ENCODE data around the gene ETS2. TPM values are rescaled to one million over a fixed set of nuclear protein-coding genes. Genes with fewer than 3 reads are reported as not detected.
"Not testable (repeated sequence)": the region's sequence is repeated elsewhere in the genome, so short reads cannot be mapped to it uniquely, and the experiment has no call there.

ETS2 gene
- total RNA-seq, 1 donor from 2014 or later, result 22.4 TPM

- Histone ChIP-seq H3K9ac (no peak overlapping the region), H3K4me1 (no peaks in the 10 kb centered on the region), H3F3A (ENCODE audit: low read depth) (no peaks in the 10 kb centered on the region), H3K27me3 (no peaks in the 10 kb centered on the region), H3K27ac (no peak overlapping the region), H3K4me2 (no peak overlapping the region), H3K4me3 (no peak overlapping the region), H2AFZ (replicated peaks) (no peak overlapping the region), H3K36me3 (no peaks in the 10 kb centered on the region), H3K79me2 (ENCODE audit: low read depth) (no peaks in the 10 kb centered on the region), H4K20me1 (ENCODE audit: low read depth) (no peaks in the 10 kb centered on the region), H3K9me3 (ENCODE audit: low read depth) (no peaks in the 10 kb centered on the region)
- Mint-ChIP-seq H3K4me3 (no peak overlapping the region), H3K9me3 (peaks cover 3% of the 10 kb centered on the region), H3K27ac (no peak overlapping the region), H3K27me3 (ENCODE audit: insufficient read depth, low read depth) (peaks cover 2% of the 10 kb centered on the region), H3K36me3 (no peaks in the 10 kb centered on the region), H3K4me1 (peaks cover 6% of the 10 kb centered on the region)
- DNase-seq (ENCODE audit: low spot score), result no peak
- TF ChIP-seq EZH2 (IDR thresholded peaks at IDR 0.05) (no peak), EZH2phosphoT487 (IDR thresholded peaks at IDR 0.05) (no peak), CTCF (IDR thresholded peaks at IDR 0.05) (no peak)
Observed at GRCh38 chr21:38843806-38844503, 38.2 kb downstream of the ETS2 start.

DNA sequence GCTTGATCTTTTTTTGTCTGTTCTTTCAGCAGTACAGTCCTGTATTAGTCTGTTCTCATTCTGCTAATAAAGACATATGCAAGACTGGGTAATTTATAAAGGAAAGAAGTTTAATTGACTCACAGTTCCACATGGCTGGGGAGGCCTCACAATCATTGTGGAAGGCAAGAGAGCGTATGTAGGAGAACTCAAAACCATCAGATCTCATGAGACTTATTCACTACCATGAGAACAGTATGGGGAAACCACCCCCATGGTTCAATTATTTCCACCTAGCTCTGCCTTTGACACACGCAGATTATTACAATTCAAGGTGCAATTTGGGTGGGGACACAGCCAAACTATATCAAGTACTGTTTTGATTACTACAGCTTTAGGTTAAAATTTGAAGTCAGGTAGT lies 39.6 kb downstream of the ETS2 start:
- H3K27ac Mint-ChIP-seq; H3K79me2 ChIP-seq (ENCODE audit: low read depth); H3K27ac ChIP-seq; H3K9ac ChIP-seq; H3K4me1 ChIP-seq; H2AFZ ChIP-seq (replicated peaks); H3K9me3 ChIP-seq (ENCODE audit: low read depth); H3K27me3 Mint-ChIP-seq (ENCODE audit: insufficient read depth, low read depth); H4K20me1 ChIP-seq (ENCODE audit: low read depth); H3K36me3 ChIP-seq; H3K4me2 ChIP-seq; H3K9me3 Mint-ChIP-seq; H3K36me3 Mint-ChIP-seq; DNase-seq (ENCODE audit: low spot score); H3K4me3 ChIP-seq; H3K4me3 Mint-ChIP-seq; H3F3A ChIP-seq (ENCODE audit: low read depth); H3K27me3 ChIP-seq: not testable (repeated sequence)
- H3K4me1 Mint-ChIP-seq, result peaks cover 12% of the 10 kb centered on the region

GRCh38 chr21:38847556-38847955 lies 41.8 kb downstream of the ETS2 start:
- H3K36me3 Mint-ChIP-seq, result no peaks in the 10 kb centered on the region
- H3K4me3 Mint-ChIP-seq, result no peak overlapping the region
- peaks cover 16% of the 10 kb centered on the region for H3K4me1 Mint-ChIP-seq
- H3K36me3 ChIP-seq, result no peaks in the 10 kb centered on the region
- H3K4me1 ChIP-seq, result no peaks in the 10 kb centered on the region
- peaks cover 2% of the 10 kb centered on the region for H3K9me3 Mint-ChIP-seq
- no peaks in the 10 kb centered on the region for H3K79me2 ChIP-seq (ENCODE audit: low read depth)
- no peak for TF ChIP-seq EZH2 (IDR thresholded peaks at IDR 0.05)
- TF ChIP-seq EZH2phosphoT487 (IDR thresholded peaks at IDR 0.05), result no peak
- no peak for TF ChIP-seq CTCF (IDR thresholded peaks at IDR 0.05)
- no peaks in the 10 kb centered on the region for H3F3A ChIP-seq (ENCODE audit: low read depth)
- no peak overlapping the region for H3K4me2 ChIP-seq
- H3K27ac Mint-ChIP-seq, result no peak overlapping the region
- no peak overlapping the region for H3K27ac ChIP-seq
- peaks cover 5% of the 10 kb centered on the region for H3K27me3 Mint-ChIP-seq (ENCODE audit: insufficient read depth, low read depth)
- H3K9ac ChIP-seq, result no peak overlapping the region
- H3K4me3 ChIP-seq, result no peak overlapping the region
- no peak overlapping the region for H2AFZ ChIP-seq (replicated peaks)
- no peaks in the 10 kb centered on the region for H3K9me3 ChIP-seq (ENCODE audit: low read depth)
- H3K27me3 ChIP-seq, result no peaks in the 10 kb centered on the region
- H4K20me1 ChIP-seq (ENCODE audit: low read depth), result no peaks in the 10 kb centered on the region
- DNase-seq (ENCODE audit: low spot score), result no peak

DNA sequence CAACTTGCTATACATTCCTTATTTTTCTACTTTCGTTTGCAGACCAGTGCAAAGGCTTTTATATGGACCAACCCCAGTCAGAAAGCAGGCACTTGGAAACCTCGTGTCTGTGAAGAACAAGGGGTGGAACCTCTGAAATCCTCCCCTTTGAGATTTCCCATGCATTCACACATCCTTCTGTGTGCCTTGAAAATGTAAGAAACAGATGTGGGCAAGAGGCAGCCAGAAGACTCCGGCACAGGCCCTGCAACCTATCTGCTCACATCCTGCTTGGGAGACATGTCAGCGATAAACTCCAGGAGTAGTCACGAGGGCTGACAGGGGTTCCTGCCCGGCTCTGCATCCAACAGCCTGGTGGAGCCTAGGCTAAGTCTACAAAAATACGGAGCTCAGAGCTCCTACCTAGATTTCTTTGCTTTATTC lies 42.5 kb downstream of the ETS2 start:
- H3K4me2 ChIP-seq, result no peak overlapping the region
- H4K20me1 ChIP-seq (ENCODE audit: low read depth), result no peaks in the 10 kb centered on the region
- Mint-ChIP-seq H3K9me3 (peaks cover 2% of the 10 kb centered on the region), H3K27me3 (ENCODE audit: insufficient read depth, low read depth) (peaks cover 5% of the 10 kb centered on the region), H3K27ac (no peak overlapping the region), H3K4me1 (peaks cover 16% of the 10 kb centered on the region), H3K4me3 (no peak overlapping the region), H3K36me3 (no peaks in the 10 kb centered on the region)
- H3K27me3 ChIP-seq, result no peaks in the 10 kb centered on the region
- H3K79me2 ChIP-seq (ENCODE audit: low read depth), result no peaks in the 10 kb centered on the region
- no peak overlapping the region for H3K27ac ChIP-seq
- H2AFZ ChIP-seq (replicated peaks), result no peak overlapping the region
- H3K36me3 ChIP-seq, result no peaks in the 10 kb centered on the region
- no peaks in the 10 kb centered on the region for H3K4me1 ChIP-seq
- no peak overlapping the region for H3K4me3 ChIP-seq
- DNase-seq (ENCODE audit: low spot score), result no peak
- no peak overlapping the region for H3K9ac ChIP-seq
- no peaks in the 10 kb centered on the region for H3K9me3 ChIP-seq (ENCODE audit: low read depth)
- TF ChIP-seq EZH2phosphoT487 (IDR thresholded peaks at IDR 0.05) (no peak), EZH2 (IDR thresholded peaks at IDR 0.05) (no peak), CTCF (IDR thresholded peaks at IDR 0.05) (no peak)
- no peaks in the 10 kb centered on the region for H3F3A ChIP-seq (ENCODE audit: low read depth)
